GM23338 (cell line): ENCODE data around the gene EHF.

Source experiments
- CTCF ChIP-seq, 2 experiments: fragments of 200-600 bp in 1 of 2; sonication (generic) in 1 of 2; conservative IDR thresholded peaks; 2 replicates each; pipeline versions ENCODE4 v1.5.1 to v1.6.1; 2016 to 2017; ENCODE audit warnings: antibody characterized with exemption in 2 of 2, low read depth in 2 of 2, mild to moderate bottlenecking in 2 of 2, moderate library complexity in 1 of 2
- EZH2 ChIP-seq: fragments of 200-600 bp; sonication (generic); IDR thresholded peaks from one replicate; pipeline ENCODE4 v1.8.0; 2017; ENCODE audit warnings: antibody characterized with exemption, mild to moderate bottlenecking, low read depth; ENCODE audit not compliant: unreplicated experiment
- EZH2phosphoT487 ChIP-seq: fragments of 200-600 bp; sonication (generic); IDR thresholded peaks from one replicate; pipeline ENCODE4 v1.8.1; 2018; ENCODE audit warnings: antibody characterized with exemption; ENCODE audit not compliant: unreplicated experiment
- JUNB ChIP-seq: IDR thresholded peaks from one replicate; pipeline ENCODE4 v1.6.1; 2016; ENCODE audit warnings: antibody characterized with exemption; ENCODE audit not compliant: unreplicated experiment
- NANOG ChIP-seq: IDR thresholded peaks from 2 replicates; pipeline ENCODE4 v1.6.1; 2016; ENCODE audit warnings: antibody characterized with exemption, borderline replicate concordance
- POLR2AphosphoS5 ChIP-seq: IDR thresholded peaks from 2 replicates; pipeline ENCODE4 v1.6.1; 2016; ENCODE audit warnings: antibody characterized with exemption, low read depth
- ZNF114 ChIP-seq: fragments of 250-450 bp; sonication (Bioruptor Pico); IDR thresholded peaks from 2 replicates; pipeline ENCODE4 v1.5.0; 2020; ENCODE audit warnings: mild to moderate bottlenecking, moderate library complexity
- TF ChIP-seq, protein P1 (sequence below): IDR thresholded peaks from 2 replicates; pipeline ENCODE4 v1.6.1; 2016; ENCODE audit warnings: antibody characterized with exemption

DNA sequence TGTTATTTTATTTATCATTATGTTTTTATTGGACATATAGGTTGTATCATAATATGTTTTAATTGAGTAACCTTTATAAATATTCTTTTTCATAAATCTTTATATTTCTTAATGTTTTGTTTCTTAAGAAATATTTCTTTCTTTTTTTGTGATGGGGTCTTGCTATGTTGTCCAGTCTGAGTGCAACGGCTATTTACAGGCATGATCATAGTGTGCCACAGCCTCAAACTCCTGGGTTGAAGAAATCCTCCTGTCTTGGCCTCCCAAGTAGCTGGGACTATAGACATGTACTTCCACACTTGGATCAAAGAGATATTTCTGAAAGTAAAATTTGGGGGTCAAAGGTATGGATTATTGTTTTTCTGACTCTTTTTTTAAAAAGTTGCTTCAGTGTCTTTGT lies 53.1 kb downstream of the EHF start:
- no peak for TF ChIP-seq POLR2AphosphoS5
- no peak for TF ChIP-seq CTCF (conservative IDR thresholded peaks at IDR 0.05; ENCODE audit: low read depth in 2 of 2)
- TF ChIP-seq EZH2 = no peak
- TF ChIP-seq, protein P1, sequence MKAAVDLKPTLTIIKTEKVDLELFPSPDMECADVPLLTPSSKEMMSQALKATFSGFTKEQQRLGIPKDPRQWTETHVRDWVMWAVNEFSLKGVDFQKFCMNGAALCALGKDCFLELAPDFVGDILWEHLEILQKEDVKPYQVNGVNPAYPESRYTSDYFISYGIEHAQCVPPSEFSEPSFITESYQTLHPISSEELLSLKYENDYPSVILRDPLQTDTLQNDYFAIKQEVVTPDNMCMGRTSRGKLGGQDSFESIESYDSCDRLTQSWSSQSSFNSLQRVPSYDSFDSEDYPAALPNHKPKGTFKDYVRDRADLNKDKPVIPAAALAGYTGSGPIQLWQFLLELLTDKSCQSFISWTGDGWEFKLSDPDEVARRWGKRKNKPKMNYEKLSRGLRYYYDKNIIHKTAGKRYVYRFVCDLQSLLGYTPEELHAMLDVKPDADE = no peak
- TF ChIP-seq NANOG = no peak
- TF ChIP-seq JUNB = no peak
- TF ChIP-seq EZH2phosphoT487 = no peak
- no peak for TF ChIP-seq ZNF114 (CRISPR knock-in tag)
